ENCODE data around the gene CEP76. TPM values are rescaled to one million over a fixed set of nuclear protein-coding genes. Genes with fewer than 3 reads are reported as not detected.

CEP76 gene
- total RNA-seq = 10 to 100 TPM; 14.4 to 16.8 TPM

GRCh38 chr18:12702221-12703095 is at the start of gene CEP76, which contains the start of gene PSMG2:
Gene CEP76 (minus strand): TSS chr18:12702723. CDS start chr18:12702548, 175 bp downstream.
Gene PSMG2 (plus strand): TSS chr18:12703042. CDS start chr18:12703108, 66 bp downstream.
- H3K36me3 Mint-ChIP-seq = peaks cover 28% of the 10 kb centered on the region
- peak within 1 kb of the TSS; percentile 100 for H3K4me3 Mint-ChIP-seq
- H3K9me3 Mint-ChIP-seq = no peaks in the 10 kb centered on the region
- H3K4me1 Mint-ChIP-seq = peaks cover 33% of the 10 kb centered on the region
- H3K27me3 Mint-ChIP-seq = no peaks in the 10 kb centered on the region
- DNase-seq = peak; percentile 87
- peak within 1 kb of the TSS; percentile 98 for H3K27ac Mint-ChIP-seq

GRCh38 chr18:12751891-12752290 is 49.4 kb upstream of the CEP76 start:
- H3K27ac Mint-ChIP-seq = no peak overlapping the region
- no peaks in the 10 kb centered on the region for H3K9me3 Mint-ChIP-seq
- H3K4me1 Mint-ChIP-seq = peaks cover 13% of the 10 kb centered on the region
- DNase-seq = no peak
- H3K36me3 Mint-ChIP-seq = no peaks in the 10 kb centered on the region
- H3K27me3 Mint-ChIP-seq = no peaks in the 10 kb centered on the region
- H3K4me3 Mint-ChIP-seq = no peak overlapping the region

- no peak overlapping the region for H3K27ac Mint-ChIP-seq
- H3K4me3 Mint-ChIP-seq = no peak overlapping the region
- DNase-seq = no peak
- no peaks in the 10 kb centered on the region for H3K27me3 Mint-ChIP-seq
- H3K4me1 Mint-ChIP-seq = peaks cover 13% of the 10 kb centered on the region
- H3K36me3 Mint-ChIP-seq = no peaks in the 10 kb centered on the region
- no peaks in the 10 kb centered on the region for H3K9me3 Mint-ChIP-seq
These were observed 49.0 kb upstream of the CEP76 start for GRCh38 chr18:12751503-12751884.

- no peaks in the 10 kb centered on the region for H3K27me3 Mint-ChIP-seq
- peaks cover 13% of the 10 kb centered on the region for H3K4me1 Mint-ChIP-seq
- H3K36me3 Mint-ChIP-seq = no peaks in the 10 kb centered on the region
- H3K9me3 Mint-ChIP-seq = no peaks in the 10 kb centered on the region
- no peak overlapping the region for H3K4me3 Mint-ChIP-seq
- no peak for DNase-seq
- H3K27ac Mint-ChIP-seq = no peak overlapping the region
These were observed 48.4 kb upstream of the CEP76 start for GRCh38 chr18:12750715-12751502.

- no peaks in the 10 kb centered on the region for H3K27me3 Mint-ChIP-seq
- H3K9me3 Mint-ChIP-seq = no peaks in the 10 kb centered on the region
- no peak overlapping the region for H3K4me3 Mint-ChIP-seq
These were observed 47.7 kb upstream of the CEP76 start for GRCh38 chr18:12750076-12750714.

GRCh38 chr18:12749121-12749520 is 46.6 kb upstream of the CEP76 start:
- no peak overlapping the region for H3K27ac Mint-ChIP-seq
- no peaks in the 10 kb centered on the region for H3K9me3 Mint-ChIP-seq
- peaks cover 13% of the 10 kb centered on the region for H3K4me1 Mint-ChIP-seq

More at GRCh38 chr18:12750076-12750714, 47.7 kb upstream of the CEP76 start:
- peaks cover 13% of the 10 kb centered on the region for H3K4me1 Mint-ChIP-seq
- H3K36me3 Mint-ChIP-seq = no peaks in the 10 kb centered on the region
- H3K27ac Mint-ChIP-seq = no peak overlapping the region
- peak; percentile 29 for DNase-seq

GRCh38 chr18:12748671-12749070 is 46.1 kb upstream of the CEP76 start:
- no peak overlapping the region for H3K27ac Mint-ChIP-seq
- no peaks in the 10 kb centered on the region for H3K27me3 Mint-ChIP-seq
- no peaks in the 10 kb centered on the region for H3K9me3 Mint-ChIP-seq
- peaks cover 13% of the 10 kb centered on the region for H3K4me1 Mint-ChIP-seq
- no peak for DNase-seq
- H3K4me3 Mint-ChIP-seq = no peak overlapping the region
- no peaks in the 10 kb centered on the region for H3K36me3 Mint-ChIP-seq

More at GRCh38 chr18:12749121-12749520, 46.6 kb upstream of the CEP76 start:
- no peaks in the 10 kb centered on the region for H3K36me3 Mint-ChIP-seq
- H3K4me3 Mint-ChIP-seq = no peak overlapping the region
- H3K27me3 Mint-ChIP-seq = no peaks in the 10 kb centered on the region
- DNase-seq = no peak

- Mint-ChIP-seq H3K9me3 (no peaks in the 10 kb centered on the region), H3K36me3 (no peaks in the 10 kb centered on the region), H3K27me3 (no peaks in the 10 kb centered on the region), H3K4me3 (no peak overlapping the region), H3K4me1 (peaks cover 13% of the 10 kb centered on the region), H3K27ac (no peak overlapping the region)
- DNase-seq = no peak
These were observed 45.2 kb upstream of the CEP76 start for GRCh38 chr18:12747530-12748315.

GRCh38 chr18:12745095-12745795 is 42.7 kb upstream of the CEP76 start:
- no peaks in the 10 kb centered on the region for H3K9me3 Mint-ChIP-seq
- H3K27ac Mint-ChIP-seq = no peak overlapping the region
- peaks cover 8% of the 10 kb centered on the region for H3K4me1 Mint-ChIP-seq
- no peak for DNase-seq
- no peak overlapping the region for H3K4me3 Mint-ChIP-seq
- H3K36me3 Mint-ChIP-seq = no peaks in the 10 kb centered on the region
- H3K27me3 Mint-ChIP-seq = no peaks in the 10 kb centered on the region

GRCh38 chr18:12744103-12744502 is 41.6 kb upstream of the CEP76 start:
- no peak for DNase-seq
- no peaks in the 10 kb centered on the region for H3K36me3 Mint-ChIP-seq
- no peaks in the 10 kb centered on the region for H3K9me3 Mint-ChIP-seq
- no peak overlapping the region for H3K4me3 Mint-ChIP-seq
- H3K27me3 Mint-ChIP-seq = no peaks in the 10 kb centered on the region
- no peak overlapping the region for H3K27ac Mint-ChIP-seq
- H3K4me1 Mint-ChIP-seq = peaks cover under 1% of the 10 kb centered on the region

- Mint-ChIP-seq H3K9me3 (no peaks in the 10 kb centered on the region), H3K27ac (no peak overlapping the region), H3K4me1 (no peaks in the 10 kb centered on the region), H3K27me3 (no peaks in the 10 kb centered on the region), H3K4me3 (no peak overlapping the region), H3K36me3 (no peaks in the 10 kb centered on the region)
- no peak for DNase-seq
These were observed 39.9 kb upstream of the CEP76 start for GRCh38 chr18:12742453-12742852.

GRCh38 chr18:12741351-12741750 is 38.8 kb upstream of the CEP76 start:
- Mint-ChIP-seq H3K27ac (no peak overlapping the region), H3K27me3 (no peaks in the 10 kb centered on the region), H3K36me3 (no peaks in the 10 kb centered on the region), H3K4me3 (no peak overlapping the region), H3K9me3 (no peaks in the 10 kb centered on the region), H3K4me1 (no peaks in the 10 kb centered on the region)
- no peak for DNase-seq

- Mint-ChIP-seq H3K36me3 (no peaks in the 10 kb centered on the region), H3K27me3 (no peaks in the 10 kb centered on the region), H3K4me1 (no peaks in the 10 kb centered on the region), H3K9me3 (no peaks in the 10 kb centered on the region), H3K4me3 (no peak overlapping the region), H3K27ac (no peak overlapping the region)
- no peak for DNase-seq
These were observed 34.9 kb upstream of the CEP76 start for GRCh38 chr18:12737243-12737902.
